Adrenal gland (tissue), 5 donors: ENCODE data around the gene ARHGAP23.

ENCODE experiments used
- CTCF ChIP-seq, 6 experiments: fragments of 450-650 bp in 4 of 6; fragments of 200-600 bp in 2 of 6; sonication (generic) in 1 of 6; IDR thresholded peaks; 1 replicate in 5 of 6; 2 replicates in 1 of 6; pipeline versions ENCODE4 v1.5.1 to v1.8.0; 2016 to 2021; ENCODE audit warnings: antibody characterized with exemption in 6 of 6, mild to moderate bottlenecking in 2 of 6, moderate library complexity in 1 of 6
- POLR2A ChIP-seq, 2 donors: fragments of 450-650 bp; IDR thresholded peaks; one replicate each; pipeline ENCODE4 v1.6.1; 2017; ENCODE audit warnings: antibody characterized with exemption in 2 of 2, mild to moderate bottlenecking in 2 of 2, moderate library complexity in 1 of 2
- donor health status: DM: no; HTN: no; CAD: no.

DNA sequence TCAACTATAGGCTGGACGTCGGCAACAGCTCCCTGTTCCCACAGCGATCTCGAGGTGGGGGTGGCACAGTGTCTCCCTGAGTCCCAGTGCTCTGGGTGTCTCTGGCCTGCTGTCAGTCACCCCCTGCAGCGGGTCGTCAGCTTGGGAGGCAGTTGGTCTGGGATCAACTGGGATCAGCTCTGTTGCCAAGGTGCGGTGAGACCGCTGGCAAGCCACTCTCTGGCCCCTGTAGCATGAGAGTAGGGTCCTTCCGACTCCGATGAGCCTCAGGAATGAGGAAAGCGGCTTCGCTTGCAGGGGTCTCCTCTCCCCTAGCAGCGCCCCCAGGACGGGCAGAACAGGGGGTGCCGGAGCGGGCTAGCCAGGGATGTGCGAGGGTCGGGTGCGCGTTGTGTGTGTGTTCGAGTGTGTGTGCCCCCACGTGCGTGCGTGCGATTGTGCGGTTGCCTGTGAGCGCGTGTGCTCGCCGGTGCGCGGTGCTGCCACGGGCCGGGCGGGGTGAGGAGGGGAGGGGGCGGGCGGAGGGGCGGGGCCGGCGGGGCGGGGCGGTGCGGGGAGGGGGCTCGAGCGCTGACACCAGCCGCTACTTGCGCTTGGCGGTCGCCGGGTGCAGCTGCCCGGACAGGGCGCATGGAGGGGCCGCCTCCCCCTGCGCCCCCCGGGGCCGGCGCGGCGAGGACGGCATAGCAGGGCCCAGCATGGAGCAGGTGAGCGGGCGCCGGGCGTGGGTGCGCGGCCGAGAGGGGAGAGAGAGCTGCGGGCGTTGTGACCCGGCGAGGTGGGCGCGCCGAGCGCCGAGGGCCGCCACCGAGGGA, 9.4 kb upstream of the ARHGAP23 start:
- TF ChIP-seq CTCF (IDR thresholded peaks at IDR 0.05) (no peak), POLR2A (IDR thresholded peaks at IDR 0.05) (no peak)
